GM19099 (cell line): ENCODE data around the gene RLN3.

ENCODE experiments used
- POLR2A ChIP-seq: IDR thresholded peaks from 3 replicates; pipeline ENCODE4 v1.6.1; 2011; ENCODE audit warnings: low read depth; ENCODE audit not compliant: insufficient read length; ENCODE audit errors: extremely low read depth

Gene RLN3

DNA sequence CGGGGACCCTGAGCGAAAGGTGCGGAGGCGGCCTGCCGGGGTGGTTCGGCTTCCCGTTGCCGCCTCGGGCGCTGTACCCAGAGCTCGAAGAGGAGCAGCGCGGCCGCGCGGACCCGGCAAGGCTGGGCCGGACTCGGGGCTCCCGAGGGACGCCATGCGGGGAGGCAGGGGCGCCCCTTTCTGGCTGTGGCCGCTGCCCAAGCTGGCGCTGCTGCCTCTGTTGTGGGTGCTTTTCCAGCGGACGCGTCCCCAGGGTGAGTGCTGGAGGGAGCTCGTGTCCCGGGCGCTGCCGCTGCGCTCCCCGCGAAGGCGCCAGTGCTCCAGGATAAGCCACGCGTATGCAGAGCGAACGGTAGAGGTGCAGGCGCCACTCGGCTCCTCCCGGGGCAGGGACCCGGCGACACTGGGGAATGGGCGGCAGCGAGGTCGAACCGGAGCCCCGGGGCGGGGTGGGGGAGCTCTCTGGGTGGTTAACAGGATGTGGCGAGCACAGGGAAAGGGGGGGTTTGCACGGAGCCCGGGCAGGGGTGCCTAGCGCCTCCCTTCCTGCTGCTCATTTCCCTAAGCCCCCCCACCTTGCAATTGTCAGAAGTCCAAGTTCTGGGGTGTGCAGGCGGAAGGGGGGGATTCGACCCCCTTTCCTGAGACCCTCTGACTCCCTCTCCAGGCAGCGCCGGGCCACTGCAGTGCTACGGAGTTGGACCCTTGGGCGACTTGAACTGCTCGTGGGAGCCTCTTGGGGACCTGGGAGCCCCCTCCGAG lies 4.0 kb downstream of the RLN3 start, which contains the start of gene IL27RA:
IL27RA (plus strand) TSS at position 44 of the 762 bp plus-strand sequence; CDS start at position 155, 111 bp downstream.
- peak; percentile 62 for TF ChIP-seq POLR2A

DNA sequence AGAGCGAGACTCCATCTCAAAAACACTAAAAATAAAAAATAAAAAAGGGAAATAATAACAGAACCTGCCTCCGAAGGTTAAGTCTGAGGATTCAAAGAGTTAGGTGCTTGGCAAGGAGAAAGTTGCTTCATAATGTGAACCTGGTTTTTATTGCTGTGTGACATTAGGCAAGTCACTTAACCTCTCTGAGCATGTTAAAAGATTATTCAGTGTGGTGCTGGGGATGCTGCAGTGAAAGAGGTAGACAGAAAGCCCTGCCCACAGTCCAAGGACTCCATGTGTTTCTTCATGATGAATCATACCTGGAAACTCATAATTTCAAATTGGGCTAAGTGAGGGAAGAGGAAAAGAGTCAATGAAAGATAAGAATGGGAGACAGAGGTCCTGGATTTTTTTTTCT lies 6.0 kb downstream of the RLN3 start:
- TF ChIP-seq POLR2A = no peak

DNA sequence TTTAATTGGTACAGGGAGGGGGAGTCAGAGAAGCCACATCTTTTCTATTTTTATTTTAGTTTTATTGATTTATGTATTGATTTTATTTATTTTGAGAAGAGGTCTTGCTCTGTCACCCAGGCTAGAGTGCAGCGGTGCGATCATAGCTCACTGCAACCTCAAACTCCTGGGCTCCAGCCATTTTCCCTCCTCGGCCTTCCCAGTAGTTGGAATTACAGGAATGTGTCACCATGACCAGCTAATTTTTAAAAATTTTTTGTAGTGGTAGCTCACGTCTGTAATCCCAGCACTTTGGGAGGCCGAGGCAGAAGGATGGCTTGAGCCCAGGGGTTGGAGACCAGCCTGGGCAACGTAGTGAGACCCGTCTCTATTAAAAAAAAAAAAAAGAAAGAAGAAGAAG lies 7.8 kb downstream of the RLN3 start:
- TF ChIP-seq POLR2A = no peak

DNA sequence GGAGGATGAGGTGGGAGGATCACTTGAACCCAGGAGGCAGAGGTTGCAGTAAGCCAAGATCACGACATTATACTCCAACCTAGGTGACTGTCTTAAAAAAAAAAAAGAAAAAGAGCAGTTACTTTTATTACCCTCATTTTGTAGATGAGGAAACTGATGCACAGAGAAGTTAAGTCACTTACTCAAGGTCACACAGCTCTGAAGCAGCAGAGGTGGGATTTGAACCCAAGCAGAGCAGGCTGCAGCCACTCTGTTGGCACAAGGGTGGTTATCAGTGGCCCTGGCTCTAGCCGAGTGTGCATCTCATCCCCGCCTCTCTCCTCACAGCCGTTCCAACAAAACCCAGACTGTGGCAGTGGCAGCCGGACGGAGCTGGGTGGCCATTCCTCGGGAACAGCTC lies 11.2 kb downstream of the RLN3 start:
- no peak for TF ChIP-seq POLR2A

- TF ChIP-seq POLR2A = no peak
Observed at GRCh38 chr19:14048443-14049153, 20.6 kb downstream of the RLN3 start.

- no peak for TF ChIP-seq POLR2A
Observed at GRCh38 chr19:14050512-14050911, 22.6 kb downstream of the RLN3 start.

- TF ChIP-seq POLR2A = no peak
Observed at GRCh38 chr19:14051980-14052379, 24.0 kb downstream of the RLN3 start.

GRCh38 chr19:14052470-14052869 lies 24.5 kb downstream of the RLN3 start:
- TF ChIP-seq POLR2A = no peak

- TF ChIP-seq POLR2A = no peak
Observed at GRCh38 chr19:14053032-14053431, 25.1 kb downstream of the RLN3 start.

GRCh38 chr19:14053500-14053899 lies 25.6 kb downstream of the RLN3 start:
- no peak for TF ChIP-seq POLR2A

DNA sequence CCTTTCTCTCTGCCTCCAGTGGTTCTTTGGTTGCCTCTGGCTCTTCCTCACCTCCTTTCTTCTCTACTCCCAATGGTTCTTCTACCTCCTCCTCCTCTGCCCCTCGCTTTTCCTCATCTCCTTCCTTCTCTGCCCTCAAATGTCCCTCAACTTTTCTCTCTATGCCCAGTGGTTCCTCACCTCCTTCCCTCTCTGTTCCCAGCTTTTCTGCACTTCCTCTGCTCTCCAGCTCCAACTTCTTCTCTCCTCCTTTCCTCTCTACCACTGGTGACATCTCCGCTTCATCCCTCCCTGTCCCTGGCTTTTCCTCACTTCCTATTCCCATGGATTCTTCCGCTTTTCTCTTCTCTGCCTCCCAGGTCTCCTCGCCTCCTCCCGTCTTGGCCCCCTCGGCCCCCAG lies 26.2 kb downstream of the RLN3 start:
- no peak for TF ChIP-seq POLR2A

GRCh38 chr19:14054721-14055120 lies 26.8 kb downstream of the RLN3 start:
- no peak for TF ChIP-seq POLR2A

DNA sequence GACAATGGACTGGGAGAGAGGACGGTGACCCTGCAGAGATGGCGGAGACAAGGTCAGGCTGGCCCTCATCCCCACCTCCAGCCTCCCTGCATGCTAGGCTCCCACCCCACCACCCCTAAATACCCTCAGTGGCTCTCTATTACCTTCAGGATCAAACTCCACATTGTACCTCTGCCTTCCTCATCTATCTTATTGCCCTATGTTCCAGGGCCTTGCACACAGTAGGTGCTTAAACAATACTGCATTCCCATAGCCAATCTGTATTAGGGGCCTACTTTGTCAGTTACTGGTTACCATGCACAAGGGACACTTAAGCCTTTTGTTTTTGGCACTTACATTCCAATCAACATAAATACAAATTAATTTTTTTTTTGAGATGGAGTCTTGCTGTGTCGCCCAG lies 27.4 kb downstream of the RLN3 start:
- no peak for TF ChIP-seq POLR2A

DNA sequence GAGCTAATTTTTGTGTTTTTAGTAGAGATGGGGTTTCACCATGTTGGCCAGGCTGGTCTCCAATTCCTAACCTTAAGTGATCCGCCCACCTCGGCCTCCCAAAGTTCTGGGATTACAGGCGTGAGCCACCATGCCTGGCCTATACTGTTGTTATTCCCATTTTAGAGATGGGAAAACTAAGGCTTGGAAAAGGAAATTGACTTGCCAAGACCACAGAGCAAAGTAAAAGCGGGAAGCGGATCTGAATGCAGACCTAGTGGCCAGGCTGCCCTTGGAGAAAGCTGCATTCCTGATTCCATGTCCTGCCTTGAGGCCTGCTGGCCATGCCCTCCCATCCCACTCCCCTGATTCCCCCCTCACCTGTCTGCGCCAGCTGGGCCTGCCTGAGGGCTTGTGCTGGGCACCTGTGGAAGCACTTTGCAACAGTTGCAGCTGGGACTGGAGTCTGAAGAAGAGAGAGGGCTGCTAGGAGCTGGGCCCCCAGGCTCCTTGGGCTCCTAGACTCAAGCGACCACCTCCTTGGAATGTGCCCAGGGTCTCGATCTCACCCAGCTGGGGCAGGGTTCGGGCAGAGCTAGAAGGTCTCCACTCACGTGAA lies 28.2 kb downstream of the RLN3 start:
- no peak for TF ChIP-seq POLR2A

DNA sequence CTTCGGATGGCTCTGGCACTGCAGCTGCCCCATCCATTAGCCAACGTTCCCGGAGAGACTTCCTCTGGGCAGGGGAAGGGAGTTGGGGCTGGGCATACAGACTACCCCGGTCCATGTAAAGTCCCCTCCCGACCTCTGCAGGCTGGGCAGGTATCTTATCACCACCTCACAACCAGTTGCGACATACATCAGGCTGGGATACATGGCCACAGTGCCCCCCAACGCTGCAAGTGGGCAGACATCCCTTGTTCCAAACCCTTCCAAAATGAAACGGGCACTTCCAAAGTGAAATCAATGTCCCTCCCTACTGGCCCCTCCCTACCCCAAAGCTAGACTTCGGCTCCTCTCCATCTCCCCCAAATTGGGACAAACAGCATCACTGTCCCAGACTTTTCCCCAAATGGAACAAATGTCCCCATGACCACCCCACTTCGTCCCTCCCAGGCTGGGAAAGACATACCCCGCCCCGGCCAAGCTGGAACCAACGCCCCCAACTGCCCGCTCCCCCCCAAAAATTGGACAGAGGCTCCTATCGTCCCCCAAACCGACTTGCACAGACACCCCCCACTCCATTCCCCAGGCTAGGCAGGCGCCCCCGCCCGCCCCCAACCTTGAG lies 28.9 kb downstream of the RLN3 start:
- TF ChIP-seq POLR2A = no peak
